ENCODE data around the gene PRDM4. TPM values are rescaled to one million over a fixed set of nuclear protein-coding genes. Genes with fewer than 3 reads are reported as not detected.
"Not testable (repeated sequence)": the region's sequence is repeated elsewhere in the genome, so short reads cannot be mapped to it uniquely, and the experiment has no call there.

The PRDM4 gene
- total and polyA plus RNA-seq, 7 donors: 9.3 to 40.0 (median 13.7) TPM

DNA sequence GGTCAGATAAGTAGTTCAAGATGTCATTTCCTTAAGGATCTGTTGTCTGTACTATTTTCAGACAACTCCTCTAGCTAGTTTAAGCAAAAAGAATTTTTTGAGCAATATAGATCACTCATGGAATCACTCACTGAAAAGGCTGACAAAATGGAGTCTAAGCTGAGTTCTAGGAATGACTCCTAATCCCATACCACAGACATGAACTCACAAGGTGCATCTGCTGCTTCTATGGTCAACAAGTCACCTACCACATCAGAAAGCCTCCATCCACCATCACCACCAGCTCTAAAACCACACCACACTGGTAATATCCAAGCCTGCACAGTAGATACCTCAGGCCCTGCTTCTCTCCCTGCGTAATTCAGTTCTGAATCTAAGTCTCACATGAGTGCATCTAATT lies 42.3 kb downstream of the PRDM4 start:
- no peaks in the 10 kb centered on the region for H3K4me1 ChIP-seq
- peaks cover 0 to 36% of the 10 kb centered on the region in 2 donors for H3K36me3 ChIP-seq (ENCODE audit: insufficient read depth in 1 of 2, low read depth in 1 of 2)
- H3K9me3 ChIP-seq: no peaks in the 10 kb centered on the region
- no peak for ATAC-seq
- intact Hi-C loops (cut with DNase I): no loop called here
- WGBS, 3 donors: 80 to 83% (median 82%) methylated on average over 1 of the region's 1 CpG
- no peak overlapping the region for H3K4me3 ChIP-seq
- TF ChIP-seq, protein P1, sequence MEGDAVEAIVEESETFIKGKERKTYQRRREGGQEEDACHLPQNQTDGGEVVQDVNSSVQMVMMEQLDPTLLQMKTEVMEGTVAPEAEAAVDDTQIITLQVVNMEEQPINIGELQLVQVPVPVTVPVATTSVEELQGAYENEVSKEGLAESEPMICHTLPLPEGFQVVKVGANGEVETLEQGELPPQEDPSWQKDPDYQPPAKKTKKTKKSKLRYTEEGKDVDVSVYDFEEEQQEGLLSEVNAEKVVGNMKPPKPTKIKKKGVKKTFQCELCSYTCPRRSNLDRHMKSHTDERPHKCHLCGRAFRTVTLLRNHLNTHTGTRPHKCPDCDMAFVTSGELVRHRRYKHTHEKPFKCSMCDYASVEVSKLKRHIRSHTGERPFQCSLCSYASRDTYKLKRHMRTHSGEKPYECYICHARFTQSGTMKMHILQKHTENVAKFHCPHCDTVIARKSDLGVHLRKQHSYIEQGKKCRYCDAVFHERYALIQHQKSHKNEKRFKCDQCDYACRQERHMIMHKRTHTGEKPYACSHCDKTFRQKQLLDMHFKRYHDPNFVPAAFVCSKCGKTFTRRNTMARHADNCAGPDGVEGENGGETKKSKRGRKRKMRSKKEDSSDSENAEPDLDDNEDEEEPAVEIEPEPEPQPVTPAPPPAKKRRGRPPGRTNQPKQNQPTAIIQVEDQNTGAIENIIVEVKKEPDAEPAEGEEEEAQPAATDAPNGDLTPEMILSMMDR (IDR thresholded peaks at IDR 0.05): no peak
- H3K27me3 ChIP-seq (ENCODE audit: insufficient read depth in 3 of 3, low read length in 2 of 3): no peaks in the 10 kb centered on the region
- DNase-seq: no peak
- no peak overlapping the region for H3K27ac ChIP-seq

- ATAC-seq (no peak), DNase-seq (no peak)
- Histone ChIP-seq H3K27me3 (ENCODE audit: insufficient read depth in 3 of 3, low read length in 2 of 3) (no peaks in the 10 kb centered on the region), H3K36me3 (ENCODE audit: insufficient read depth in 1 of 2, low read depth in 1 of 2) (peaks cover 5 to 64% of the 10 kb centered on the region in 2 donors), H3K27ac (no peak overlapping the region), H3K4me3 (no peak overlapping the region), H3K9me3 (no peaks in the 10 kb centered on the region), H3K4me1 (no peaks in the 10 kb centered on the region)
- TF ChIP-seq, protein P1 (IDR thresholded peaks at IDR 0.05): no peak
- intact Hi-C loops (cut with DNase I): no loop called here
These were observed 45.2 kb downstream of the PRDM4 start for GRCh38 chr12:107715780-107716179.

DNA sequence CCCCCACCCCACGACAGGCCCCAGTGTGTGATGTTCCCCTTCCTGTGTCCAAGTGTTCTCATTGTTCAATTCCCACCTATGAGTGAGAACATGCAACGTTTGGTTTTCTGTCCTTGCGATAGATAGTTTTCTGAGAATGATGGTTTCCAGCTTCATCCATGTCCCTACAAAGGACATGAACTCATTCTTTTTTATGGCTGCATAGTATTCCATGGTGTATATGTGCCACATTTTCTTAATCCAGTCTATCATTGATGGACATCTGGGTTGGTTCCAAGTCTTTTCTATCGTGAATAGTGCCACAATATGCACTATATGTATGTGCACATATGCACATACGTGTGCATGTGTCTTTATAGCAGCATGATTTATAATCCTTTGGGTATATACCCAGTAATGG lies 55.4 kb downstream of the PRDM4 start:
- peaks cover 22 to 88% of the 10 kb centered on the region in 2 donors for H3K36me3 ChIP-seq (ENCODE audit: insufficient read depth in 1 of 2, low read depth in 1 of 2)

GRCh38 chr12:107704041-107704440 lies 56.9 kb downstream of the PRDM4 start:
- H3K27me3 ChIP-seq (ENCODE audit: insufficient read depth in 3 of 3, low read length in 2 of 3): no peaks in the 10 kb centered on the region
- peaks cover 23 to 88% of the 10 kb centered on the region in 2 donors for H3K36me3 ChIP-seq (ENCODE audit: insufficient read depth in 1 of 2, low read depth in 1 of 2)
- intact Hi-C loops (cut with DNase I): no loop called here
- no peaks in the 10 kb centered on the region for H3K4me1 ChIP-seq
- no peak overlapping the region for H3K4me3 ChIP-seq
- DNase-seq (no peak), ATAC-seq (no peak)
- H3K27ac ChIP-seq: no peak overlapping the region
- WGBS, 3 donors: 80 to 89% (median 83%) methylated on average over 5 of the region's 5 CpGs
- TF ChIP-seq, protein P1 (IDR thresholded peaks at IDR 0.05): no peak
- H3K9me3 ChIP-seq: peaks cover 6% of the 10 kb centered on the region

More for the DNA sequence above, 55.4 kb downstream of the PRDM4 start:
- H3K4me1 ChIP-seq; H3K4me3 ChIP-seq; DNase-seq; ATAC-seq; intact Hi-C loops (cut with DNase I); H3K27ac ChIP-seq; H3K27me3 ChIP-seq (ENCODE audit: insufficient read depth in 3 of 3, low read length in 2 of 3); H3K9me3 ChIP-seq: not testable (repeated sequence)
- WGBS, 3 donors: 98 to 99% (median 99%) methylated on average over 4 to 5 of the region's 5 CpGs

- WGBS, 3 donors: 83 to 94% (median 91%) methylated on average over 4 of the region's 4 CpGs
- no peak overlapping the region for H3K27ac ChIP-seq
- H3K36me3 ChIP-seq (ENCODE audit: insufficient read depth in 1 of 2, low read depth in 1 of 2): peaks cover 15 to 93% of the 10 kb centered on the region in 2 donors
- no peaks in the 10 kb centered on the region for H3K27me3 ChIP-seq (ENCODE audit: insufficient read depth in 3 of 3, low read length in 2 of 3)
- no peaks in the 10 kb centered on the region for H3K4me1 ChIP-seq
- intact Hi-C loops (cut with DNase I): no loop called here
- ATAC-seq: no peak
- peaks cover 6% of the 10 kb centered on the region for H3K9me3 ChIP-seq
- H3K4me3 ChIP-seq: no peak overlapping the region
- DNase-seq: no peak
- TF ChIP-seq, protein P1 (IDR thresholded peaks at IDR 0.05): no peak
These were observed 58.8 kb downstream of the PRDM4 start for GRCh38 chr12:107702106-107702505.

- H3K36me3 ChIP-seq (ENCODE audit: insufficient read depth in 1 of 2, low read depth in 1 of 2): peaks cover 26 to 100% of the 10 kb centered on the region in 2 donors
These were observed 65.2 kb downstream of the PRDM4 start for GRCh38 chr12:107695772-107696171.

More at GRCh38 chr12:107695772-107696171, 65.2 kb downstream of the PRDM4 start:
- DNase-seq; H3K4me3 ChIP-seq; H3K27me3 ChIP-seq (ENCODE audit: insufficient read depth in 3 of 3, low read length in 2 of 3); H3K9me3 ChIP-seq; H3K4me1 ChIP-seq: not testable (repeated sequence)
- peak overlapping the region; percentile 23 for H3K27ac ChIP-seq
- intact Hi-C loops (cut with DNase I): loop anchor here (5.0 kb wide), 1 partner anchor 47 kb away; no protein-coding TSS in a partner anchor
- peak in 1 of 4 donors; percentile 60 for ATAC-seq
- 80 to 96% (median 86%) methylated on average over 2 of the region's 2 CpGs for WGBS, 3 donors
